ENCODE results near the gene TSPAN6.

GRCh38 chrX:100674705-100675104, 38.1 kb upstream of the TSPAN6 start:
- TF ChIP-seq GATA2 (IDR thresholded peaks at IDR 0.05; ENCODE audit: low read depth, low read length) = no peak
- TF ChIP-seq GATA3 (IDR thresholded peaks at IDR 0.05; ENCODE audit: low read depth, low read length) = no peak
